GM06990 (cell line): ENCODE results near the gene XRN2.
A peak's percentile ranks its signal among the peaks of the same experiment; 100 is the strongest.

Experiments used
- DNase-seq: peaks from one replicate; pipeline ENCODE4 v3.0.0-alpha.2; 2011; ENCODE audit not compliant: insufficient read length; ENCODE audit errors: extremely low read depth
- H3K27me3 ChIP-seq: replicated peaks from 2 replicates; pipeline ENCODE4 v1.6.0; 2011; ENCODE audit warnings: low read length; ENCODE audit not compliant: control insufficient read depth, insufficient read depth
- H3K36me3 ChIP-seq: 2 replicates; pipeline ENCODE4 v1.5.1; 2011; ENCODE audit warnings: low read length; ENCODE audit not compliant: control insufficient read depth, insufficient read depth
- H3K4me3 ChIP-seq: replicated peaks from 2 replicates; pipeline ENCODE4 v1.5.1; 2011; ENCODE audit warnings: low read depth, mild to moderate bottlenecking, control low read depth, low read length
- TF ChIP-seq, protein P1 (sequence below): IDR thresholded peaks from 2 replicates; pipeline ENCODE4 v1.5.1; 2011; ENCODE audit warnings: low read length, control low read depth, mild to moderate bottlenecking, inconsistent platforms; ENCODE audit not compliant: insufficient read depth, poor library complexity, severe bottlenecking

XRN2 gene

GRCh38 chr20:21301940-21302663 is 1.0 kb upstream of the XRN2 start:
- no peaks in the 10 kb centered on the region for H3K27me3 ChIP-seq
- no peaks in the 10 kb centered on the region; the same call in 1 of the 2 replicates for H3K36me3 ChIP-seq
- TF ChIP-seq, protein P1, sequence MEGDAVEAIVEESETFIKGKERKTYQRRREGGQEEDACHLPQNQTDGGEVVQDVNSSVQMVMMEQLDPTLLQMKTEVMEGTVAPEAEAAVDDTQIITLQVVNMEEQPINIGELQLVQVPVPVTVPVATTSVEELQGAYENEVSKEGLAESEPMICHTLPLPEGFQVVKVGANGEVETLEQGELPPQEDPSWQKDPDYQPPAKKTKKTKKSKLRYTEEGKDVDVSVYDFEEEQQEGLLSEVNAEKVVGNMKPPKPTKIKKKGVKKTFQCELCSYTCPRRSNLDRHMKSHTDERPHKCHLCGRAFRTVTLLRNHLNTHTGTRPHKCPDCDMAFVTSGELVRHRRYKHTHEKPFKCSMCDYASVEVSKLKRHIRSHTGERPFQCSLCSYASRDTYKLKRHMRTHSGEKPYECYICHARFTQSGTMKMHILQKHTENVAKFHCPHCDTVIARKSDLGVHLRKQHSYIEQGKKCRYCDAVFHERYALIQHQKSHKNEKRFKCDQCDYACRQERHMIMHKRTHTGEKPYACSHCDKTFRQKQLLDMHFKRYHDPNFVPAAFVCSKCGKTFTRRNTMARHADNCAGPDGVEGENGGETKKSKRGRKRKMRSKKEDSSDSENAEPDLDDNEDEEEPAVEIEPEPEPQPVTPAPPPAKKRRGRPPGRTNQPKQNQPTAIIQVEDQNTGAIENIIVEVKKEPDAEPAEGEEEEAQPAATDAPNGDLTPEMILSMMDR, result no peak
- DNase-seq, result no peak
- peak overlapping the region; percentile 77 for H3K4me3 ChIP-seq

GRCh38 chr20:21302664-21303060 is 469 bp upstream of the XRN2 start:
- DNase-seq, result no peak
- TF ChIP-seq, protein P1, result no peak
- peak overlapping the region; percentile 77 for H3K4me3 ChIP-seq
- H3K36me3 ChIP-seq, result no peaks in the 10 kb centered on the region; the same call in 1 of the 2 replicates
- H3K27me3 ChIP-seq, result no peaks in the 10 kb centered on the region

- Histone ChIP-seq H3K27me3 (no peaks in the 10 kb centered on the region), H3K36me3 (no peaks in the 10 kb centered on the region; the same call in 1 of the 2 replicates), H3K4me3 (peak overlapping the region; percentile 77)
- DNase-seq, result no peak
- TF ChIP-seq, protein P1, result no peak
Measured at GRCh38 chr20:21303872-21304586, 898 bp downstream of the XRN2 start.

DNA sequence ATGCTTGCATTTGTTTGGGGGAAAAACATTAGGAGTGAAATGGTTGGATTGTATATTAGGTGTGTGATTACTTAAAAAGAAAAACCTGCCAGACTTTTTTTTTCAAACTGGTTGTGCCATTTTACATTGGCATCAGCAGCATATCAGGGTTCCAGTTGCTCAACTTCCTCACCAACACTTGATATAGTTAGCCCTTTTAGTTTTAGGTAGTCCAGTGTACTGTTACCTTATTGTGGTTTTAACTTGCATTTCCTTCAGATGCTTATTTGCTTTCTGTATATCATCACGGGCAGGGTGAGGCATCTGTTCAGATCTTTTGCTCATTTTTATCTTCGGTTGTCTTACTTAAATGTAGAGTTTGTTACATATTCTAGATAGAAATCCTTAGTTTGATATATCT is 5.2 kb downstream of the XRN2 start:
- Histone ChIP-seq H3K4me3 (no peak overlapping the region), H3K27me3 (no peaks in the 10 kb centered on the region), H3K36me3 (no peaks in the 10 kb centered on the region; the same call in 1 of the 2 replicates)
- TF ChIP-seq, protein P1, result no peak
- no peak for DNase-seq

- TF ChIP-seq, protein P1, result no peak
- Histone ChIP-seq H3K36me3 (no peaks in the 10 kb centered on the region; the same call in 1 of the 2 replicates), H3K27me3 (no peaks in the 10 kb centered on the region), H3K4me3 (no peak overlapping the region)
- no peak for DNase-seq
Measured at GRCh38 chr20:21309678-21310467, 6.7 kb downstream of the XRN2 start.
